Prostate gland (tissue), 2 donors: Measurements from ENCODE around the gene TSACC. TPM values are rescaled to one million over a fixed set of nuclear protein-coding genes. Genes with fewer than 3 reads are reported as not detected.
A peak's percentile ranks its signal among the peaks of the same experiment; 100 is the strongest.
"Not testable (repeated sequence)": the region's sequence is repeated elsewhere in the genome, so short reads cannot be mapped to it uniquely, and the experiment has no call there.

Source experiments
- DNase-seq: peaks from one replicate; pipeline ENCODE4 v3.0.0-alpha.2; 2019; ENCODE audit warnings: low spot score
- H3K27ac ChIP-seq, 2 donors: fragments of 200-600 bp; sonication (generic); 2 replicates each; pipeline ENCODE4 v1.5.1; 2017 to 2019
- H3K27me3 ChIP-seq: fragments of 200-600 bp; sonication (generic); replicated peaks from 2 replicates; pipeline ENCODE4 v1.5.1; 2019; ENCODE audit not compliant: insufficient read depth
- H3K36me3 ChIP-seq, 2 donors: fragments of 200-600 bp; sonication (generic); 1 replicate in 1 of 2; 2 replicates in 1 of 2; pipeline versions ENCODE4 v1.5.1 to v1.8.1; 2017 to 2019
- H3K4me1 ChIP-seq: fragments of 200-600 bp; sonication (generic); replicated peaks from 2 replicates; pipeline ENCODE4 v1.5.1; 2019
- H3K4me3 ChIP-seq, 2 donors: fragments of 200-600 bp; sonication (generic); 2 replicates each; pipeline ENCODE4 v1.5.1; 2017 to 2019
- H3K9me3 ChIP-seq: fragments of 200-600 bp; sonication (generic); 2 replicates; pipeline ENCODE4 v1.5.1; 2017
- CTCF ChIP-seq, 4 experiments: fragments of 200-600 bp in 2 of 4; fragments of 450-650 bp in 2 of 4; sonication (generic) in 2 of 4; IDR thresholded peaks; 1 replicate in 3 of 4; 2 replicates in 1 of 4; pipeline ENCODE4 v1.5.1; 2016 to 2019; ENCODE audit warnings: antibody characterized with exemption in 4 of 4, mild to moderate bottlenecking in 2 of 4, moderate library complexity in 2 of 4
- POLR2A ChIP-seq: fragments of 450-650 bp; IDR thresholded peaks from one replicate; pipeline ENCODE4 v1.6.1; 2016; ENCODE audit warnings: antibody characterized with exemption, mild to moderate bottlenecking
- POLR2AphosphoS5 ChIP-seq: sonication (generic); formaldehyde crosslinking; IDR thresholded peaks from one replicate; pipeline ENCODE4 v1.6.1; 2017; ENCODE audit warnings: antibody characterized with exemption
- WGBS: methylation state at CpG from one replicate; pipeline ENCODE4 v1.1.5; 2018; 5-methylcytosine and 5-hydroxymethylcytosine counted together
- intact Hi-C: fragments of 100-400 bp; cut with DNase I; formaldehyde crosslinking; loops from one replicate; pipeline ENCODE4 v1.14.2; 2022
- total RNA-seq, 2 donors: library from RNA; depleted of rRNA; stranded (reverse); fragments of >200 nt; gene quantifications; one replicate each; pipeline ENCODE4 v1.1.0, GENCODE V29; 2016

Gene TSACC
- total RNA-seq, 2 donors from 2014 or later: 58.7 TPM; not detected in 1

- H3K27me3 ChIP-seq: no peaks in the 10 kb centered on the region
- TF ChIP-seq CTCF (IDR thresholded peaks at IDR 0.05) (no peak), POLR2A (no peak), POLR2AphosphoS5 (no peak)
Observed at GRCh38 chr1:156366378-156367166, 28.2 kb downstream of the TSACC start.

GRCh38 chr1:156367383-156368156, 29.2 kb downstream of the TSACC start:
- Histone ChIP-seq H3K27ac (no peak overlapping the region), H3K9me3 (no peaks in the 10 kb centered on the region), H3K27me3 (no peaks in the 10 kb centered on the region), H3K4me3 (no peak overlapping the region), H3K4me1 (no peaks in the 10 kb centered on the region), H3K36me3 (no peaks in the 10 kb centered on the region)
- TF ChIP-seq CTCF (IDR thresholded peaks at IDR 0.05): no peak
- no peak for DNase-seq
- 80% methylated on average over 9 of the region's 9 CpGs for WGBS
- intact Hi-C loops: no loop called here

More at GRCh38 chr1:156366378-156367166, 28.2 kb downstream of the TSACC start:
- Histone ChIP-seq H3K4me3 (no peak overlapping the region), H3K27ac (no peak overlapping the region), H3K36me3 (no peaks in the 10 kb centered on the region), H3K4me1 (no peaks in the 10 kb centered on the region), H3K9me3 (no peaks in the 10 kb centered on the region)
- WGBS: 78% methylated on average over 5 of the region's 5 CpGs
- DNase-seq: no peak
- intact Hi-C loops: no loop called here

GRCh38 chr1:156368157-156368658, 29.9 kb downstream of the TSACC start:
- Histone ChIP-seq H3K4me1 (no peaks in the 10 kb centered on the region), H3K27ac (no peak overlapping the region), H3K4me3 (no peak overlapping the region), H3K27me3 (no peaks in the 10 kb centered on the region), H3K36me3 (no peaks in the 10 kb centered on the region), H3K9me3 (no peaks in the 10 kb centered on the region)
- TF ChIP-seq CTCF (IDR thresholded peaks at IDR 0.05) (no peak), POLR2AphosphoS5 (no peak), POLR2A (no peak)
- no peak for DNase-seq
- intact Hi-C loops: no loop called here
- 79% methylated on average over 7 of the region's 7 CpGs for WGBS

- H3K27me3 ChIP-seq: no peaks in the 10 kb centered on the region
- H3K4me1 ChIP-seq: no peaks in the 10 kb centered on the region
- peak; percentile 57 for DNase-seq
- H3K4me3 ChIP-seq: peak within 1 kb of the TSS; percentile 27 to 33
- intact Hi-C loops: no loop called here
- no peaks in the 10 kb centered on the region for H3K36me3 ChIP-seq
- TF ChIP-seq CTCF (IDR thresholded peaks at IDR 0.05) (peak in 1 of 4 experiments; percentile 14), POLR2A (peak; percentile 38), POLR2AphosphoS5 (no peak)
- WGBS: 9% methylated on average over 48 of the region's 48 CpGs
- H3K27ac ChIP-seq: peak within 1 kb of the TSS in 1 of 2 donors; percentile 30
- no peaks in the 10 kb centered on the region for H3K9me3 ChIP-seq
Observed at GRCh38 chr1:156368889-156369684, 30.8 kb downstream of the TSACC start, which contains the start of gene RHBG. Gene RHBG, plus strand, starts transcription at chr1:156369211. Its CDS starts 39 bp downstream, at chr1:156369250.

DNA sequence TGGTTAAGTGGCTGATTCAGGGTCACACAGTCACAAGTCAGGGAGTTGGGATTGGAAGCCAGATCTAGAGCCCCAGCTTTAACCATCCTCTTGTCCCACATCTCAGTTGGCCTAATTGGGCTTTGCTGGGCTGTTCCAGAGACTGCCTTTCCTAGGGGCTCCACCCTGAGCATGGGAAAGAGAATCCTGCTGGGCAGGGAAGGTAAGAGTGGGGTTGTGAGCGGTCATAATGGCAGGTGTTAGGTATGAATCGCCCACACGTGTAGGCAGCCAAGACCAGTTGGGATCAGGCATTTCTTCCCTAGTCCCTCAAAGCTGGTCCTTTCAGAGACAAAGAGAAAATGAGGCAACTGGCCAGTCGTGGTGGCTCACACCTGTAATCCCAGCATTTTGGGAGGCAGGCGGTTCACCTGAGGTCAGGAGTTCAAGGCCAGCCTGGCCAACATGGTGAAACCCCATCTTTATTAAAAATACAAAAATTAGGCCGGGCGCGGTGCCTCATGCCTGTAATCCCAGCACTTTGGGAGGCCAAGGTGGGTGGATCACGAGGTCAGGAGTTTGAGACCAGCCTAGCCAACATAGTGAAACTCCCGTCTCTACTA, 31.5 kb downstream of the TSACC start:
- WGBS: 98% methylated on average over 10 of the region's 10 CpGs
- H3K27ac ChIP-seq, H3K4me1 ChIP-seq, H3K36me3 ChIP-seq, DNase-seq, H3K9me3 ChIP-seq, H3K27me3 ChIP-seq, intact Hi-C loops: not testable (repeated sequence)
- H3K4me3 ChIP-seq: peak overlapping the region in 1 of 2 donors; percentile 27
